Hepatocyte (in vitro differentiated cells): ENCODE results near the gene AUTS2.

Experiments
- EZH2 ChIP-seq: fragments of 200-600 bp; sonication (generic); IDR thresholded peaks from 2 replicates; pipeline ENCODE4 v1.6.1; 2016; ENCODE audit warnings: antibody characterized with exemption, mild to moderate bottlenecking, borderline replicate concordance
- EZH2phosphoT487 ChIP-seq: fragments of 200-600 bp; sonication (generic); IDR thresholded peaks from one replicate; pipeline ENCODE4 v1.6.1; 2018; ENCODE audit warnings: antibody characterized with exemption, mild to moderate bottlenecking, low read depth, moderate library complexity; ENCODE audit not compliant: unreplicated experiment, severe bottlenecking
- TF ChIP-seq, protein P1 (sequence below): fragments of 200-600 bp; sonication (generic); IDR thresholded peaks from 2 replicates; pipeline ENCODE4 v1.5.1; 2016; ENCODE audit warnings: antibody characterized with exemption, mild to moderate bottlenecking; ENCODE audit not compliant: poor library complexity

DNA sequence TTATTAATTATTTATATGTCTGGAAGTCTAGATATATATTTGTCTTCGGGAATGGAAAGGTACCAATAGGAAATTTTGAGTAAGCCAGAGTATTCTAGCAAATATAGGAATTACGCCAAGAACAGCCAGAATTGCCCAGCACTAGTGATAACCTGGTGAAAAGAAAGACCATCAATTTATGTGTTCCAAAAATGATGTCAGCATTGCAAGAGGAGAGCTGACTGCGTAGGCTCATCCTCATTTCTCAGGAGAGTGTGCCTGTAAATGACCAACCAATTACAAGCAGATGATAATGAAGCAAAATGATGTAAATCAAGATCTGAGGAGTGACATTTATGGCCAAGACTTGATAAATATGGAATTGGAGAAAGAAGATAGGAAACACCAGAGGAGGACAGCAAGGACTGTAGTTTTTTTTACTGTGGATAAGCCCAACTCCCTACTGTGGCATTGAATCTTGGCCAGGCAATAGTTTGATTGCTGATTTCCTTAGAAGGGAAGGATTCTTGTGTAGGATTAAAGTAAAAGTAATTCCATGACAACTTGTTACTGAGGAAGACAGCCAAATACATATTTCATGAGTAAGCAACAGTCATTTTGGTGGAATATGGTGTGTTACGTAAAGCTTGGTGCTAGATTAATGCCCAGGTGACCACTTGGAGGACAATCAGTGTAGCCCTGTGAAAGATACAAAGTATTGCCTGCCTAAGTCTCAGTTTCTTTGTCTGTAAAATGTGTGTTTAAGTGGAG, 590.8 kb downstream of the AUTS2 start:
- TF ChIP-seq EZH2 (no peak), EZH2phosphoT487 (no peak)
- TF ChIP-seq, protein P1, sequence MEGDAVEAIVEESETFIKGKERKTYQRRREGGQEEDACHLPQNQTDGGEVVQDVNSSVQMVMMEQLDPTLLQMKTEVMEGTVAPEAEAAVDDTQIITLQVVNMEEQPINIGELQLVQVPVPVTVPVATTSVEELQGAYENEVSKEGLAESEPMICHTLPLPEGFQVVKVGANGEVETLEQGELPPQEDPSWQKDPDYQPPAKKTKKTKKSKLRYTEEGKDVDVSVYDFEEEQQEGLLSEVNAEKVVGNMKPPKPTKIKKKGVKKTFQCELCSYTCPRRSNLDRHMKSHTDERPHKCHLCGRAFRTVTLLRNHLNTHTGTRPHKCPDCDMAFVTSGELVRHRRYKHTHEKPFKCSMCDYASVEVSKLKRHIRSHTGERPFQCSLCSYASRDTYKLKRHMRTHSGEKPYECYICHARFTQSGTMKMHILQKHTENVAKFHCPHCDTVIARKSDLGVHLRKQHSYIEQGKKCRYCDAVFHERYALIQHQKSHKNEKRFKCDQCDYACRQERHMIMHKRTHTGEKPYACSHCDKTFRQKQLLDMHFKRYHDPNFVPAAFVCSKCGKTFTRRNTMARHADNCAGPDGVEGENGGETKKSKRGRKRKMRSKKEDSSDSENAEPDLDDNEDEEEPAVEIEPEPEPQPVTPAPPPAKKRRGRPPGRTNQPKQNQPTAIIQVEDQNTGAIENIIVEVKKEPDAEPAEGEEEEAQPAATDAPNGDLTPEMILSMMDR: no peak
